Transverse colon (tissue), 4 donors: ENCODE measurements around the gene GREB1L.

ENCODE experiments used
- POLR2A ChIP-seq: fragments of 450-650 bp; IDR thresholded peaks from one replicate; pipeline ENCODE4 v1.6.1; 2016; ENCODE audit warnings: antibody characterized with exemption, mild to moderate bottlenecking, moderate library complexity
- POLR2AphosphoS5 ChIP-seq, 3 donors: sonication (generic); formaldehyde crosslinking; IDR thresholded peaks; one replicate each; pipeline ENCODE4 v1.6.1; 2016; ENCODE audit warnings: antibody characterized with exemption in 3 of 3
- TF ChIP-seq, protein P1 (sequence below), 5 experiments: fragments of 200-600 bp in 3 of 5; fragments of 450-650 bp in 2 of 5; sonication (generic) in 3 of 5; IDR thresholded peaks; 1 replicate in 2 of 5; 2 replicates in 3 of 5; pipeline ENCODE4 v1.5.1; 2016 to 2017; ENCODE audit warnings: antibody characterized with exemption in 5 of 5, inconsistent platforms in 3 of 5, mild to moderate bottlenecking in 2 of 5, moderate library complexity in 1 of 5

DNA sequence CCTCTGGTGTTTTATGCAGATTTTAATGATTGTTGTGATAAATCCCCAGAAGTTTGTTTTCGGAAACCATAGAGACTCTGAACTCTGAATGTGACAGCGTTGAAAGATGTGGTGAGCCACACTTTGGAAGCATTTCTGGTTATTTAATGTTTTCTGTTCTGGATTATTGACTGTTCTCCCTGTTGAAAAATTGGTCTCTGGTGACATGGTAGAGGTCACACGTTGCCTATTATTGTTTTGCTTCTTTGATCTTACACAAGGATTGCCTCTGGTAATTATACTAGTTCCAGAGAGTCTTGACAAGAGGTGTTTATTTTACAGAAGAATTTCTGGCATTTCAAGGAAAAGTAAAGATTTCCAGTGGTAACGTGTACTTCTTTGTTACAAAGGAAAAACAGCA lies 127.1 kb downstream of the GREB1L start:
- TF ChIP-seq, protein P1, sequence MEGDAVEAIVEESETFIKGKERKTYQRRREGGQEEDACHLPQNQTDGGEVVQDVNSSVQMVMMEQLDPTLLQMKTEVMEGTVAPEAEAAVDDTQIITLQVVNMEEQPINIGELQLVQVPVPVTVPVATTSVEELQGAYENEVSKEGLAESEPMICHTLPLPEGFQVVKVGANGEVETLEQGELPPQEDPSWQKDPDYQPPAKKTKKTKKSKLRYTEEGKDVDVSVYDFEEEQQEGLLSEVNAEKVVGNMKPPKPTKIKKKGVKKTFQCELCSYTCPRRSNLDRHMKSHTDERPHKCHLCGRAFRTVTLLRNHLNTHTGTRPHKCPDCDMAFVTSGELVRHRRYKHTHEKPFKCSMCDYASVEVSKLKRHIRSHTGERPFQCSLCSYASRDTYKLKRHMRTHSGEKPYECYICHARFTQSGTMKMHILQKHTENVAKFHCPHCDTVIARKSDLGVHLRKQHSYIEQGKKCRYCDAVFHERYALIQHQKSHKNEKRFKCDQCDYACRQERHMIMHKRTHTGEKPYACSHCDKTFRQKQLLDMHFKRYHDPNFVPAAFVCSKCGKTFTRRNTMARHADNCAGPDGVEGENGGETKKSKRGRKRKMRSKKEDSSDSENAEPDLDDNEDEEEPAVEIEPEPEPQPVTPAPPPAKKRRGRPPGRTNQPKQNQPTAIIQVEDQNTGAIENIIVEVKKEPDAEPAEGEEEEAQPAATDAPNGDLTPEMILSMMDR (IDR thresholded peaks at IDR 0.05): no peak
- no peak for TF ChIP-seq POLR2A
- no peak for TF ChIP-seq POLR2AphosphoS5 (IDR thresholded peaks at IDR 0.05)
